ENCODE results near the gene DDX41. TPM values are rescaled to one million over a fixed set of nuclear protein-coding genes. Genes with fewer than 3 reads are reported as not detected.

The DDX41 gene
- total and polyA plus RNA-seq, 2 donors (not counting 3 experiments of a cell fraction or from before 2014, with no cell fraction given), result 103 to 118 TPM

DNA sequence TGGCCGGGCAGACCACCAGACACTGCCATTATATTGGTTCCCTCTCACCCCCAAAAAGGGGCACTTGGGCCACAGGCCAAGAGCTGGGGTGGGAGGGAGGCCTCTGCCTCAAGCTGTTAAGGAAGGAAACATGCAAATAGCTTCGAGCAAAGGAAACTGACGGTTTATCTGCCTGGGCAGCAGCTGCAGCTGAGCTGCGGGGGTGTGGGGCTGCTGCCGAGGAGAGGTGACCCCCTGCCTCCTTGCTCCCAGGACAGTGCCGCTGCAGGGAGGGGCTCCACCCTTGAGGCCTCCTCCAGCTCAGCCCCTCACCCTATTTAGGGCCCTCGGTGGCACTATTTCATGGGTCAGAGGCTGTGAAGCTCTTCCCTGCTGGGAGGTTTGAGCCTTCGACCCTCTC is 7.9 kb downstream of the DDX41 start:
- dilution Hi-C loops (cut with MboI; ENCODE audit: extremely low pct_ligation_motif_present, low sequenced_read_pairs), result no loop called here

DNA sequence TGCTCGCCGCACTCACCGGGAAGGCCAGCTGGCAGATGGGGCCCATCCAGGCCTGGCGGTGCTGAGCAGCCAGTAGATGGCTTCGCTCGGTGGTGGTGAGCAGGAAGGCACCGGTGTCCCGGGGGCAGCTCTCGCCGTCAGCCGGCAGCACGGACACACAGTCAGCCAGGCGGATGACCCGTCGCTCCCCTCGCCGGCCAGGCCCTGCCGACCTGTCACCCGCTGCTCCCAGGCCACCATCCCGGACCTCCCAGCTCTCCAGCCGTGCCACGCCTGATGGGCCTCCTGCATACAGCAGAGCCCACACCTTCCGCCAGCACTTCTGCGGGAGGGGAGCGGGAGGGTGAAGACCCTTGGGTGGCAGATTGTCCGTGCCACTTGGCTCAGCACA is 8.5 kb downstream of the DDX41 start:
- intact Hi-C loops (cut with micrococcal nuclease), result no loop called here
- H3K9ac ChIP-seq (replicated peaks; ENCODE audit: extremely low read depth, insufficient read depth, low read length), result no peak overlapping the region
- CTCF ChIA-PET, result interaction anchor here (0.8 to 3.8 kb wide), 5 partner anchors 8 to 118 kb away, joined by 3 to 22 read pairs (median 6); no protein-coding TSS in a partner anchor

More for the DNA sequence above, 7.9 kb downstream of the DDX41 start:
- H3K9me1 ChIP-seq (replicated peaks; ENCODE audit: control insufficient read depth, extremely low read depth, insufficient read depth, low read length), result no peaks in the 10 kb centered on the region
- no peaks in the 10 kb centered on the region for H3K9me3 ChIP-seq (replicated peaks; ENCODE audit: control insufficient read depth, insufficient read depth, low read length)
- no TSS peak for BruUV-seq (replicated peaks)
- ChIA-PET POLR2A (interaction anchor here (0.7 to 2.5 kb wide), 2 partner anchors 12 to 181 kb away, joined by 3 to 15 read pairs; partner anchors contain the start of gene PDLIM7), CTCF (interaction anchor here (0.8 to 3.8 kb wide), 4 partner anchors 8 to 118 kb away, joined by 3 to 22 read pairs (median 8); no protein-coding TSS in a partner anchor)
- peaks cover 9% of the 10 kb centered on the region for H3K4me1 ChIP-seq (ENCODE audit: control insufficient read depth, extremely low read depth, insufficient read depth, low read length)
- no peaks in the 10 kb centered on the region for H4K20me1 ChIP-seq (replicated peaks; ENCODE audit: control insufficient read depth, extremely low read depth, insufficient read depth, low read length)
- intact Hi-C loops (cut with micrococcal nuclease), result loop anchor here (1.0 kb wide), 1 partner anchor 12 kb away; the partner anchor contains the start of gene PDLIM7
- H3K36me3 ChIP-seq (ENCODE audit: control insufficient read depth in 2 of 2, extremely low read depth in 1 of 2, insufficient read depth in 2 of 2, low read length in 2 of 2), result peaks cover 9 to 28% of the 10 kb centered on the region in 2 experiments
- H3K27me3 ChIP-seq (ENCODE audit: control insufficient read depth in 2 of 2, insufficient read depth in 2 of 2, low read length in 2 of 2), result no peaks in the 10 kb centered on the region
- no peak overlapping the region for H3K4me3 ChIP-seq (replicated peaks in 1 of 3; ENCODE audit: insufficient read depth in 1 of 3, low read depth in 1 of 3, low read length in 3 of 3)
- H3K79me2 ChIP-seq (ENCODE audit: control insufficient read depth, insufficient read depth, low read length), result no peaks in the 10 kb centered on the region
- H3K27ac ChIP-seq (ENCODE audit: insufficient read depth, low read depth, low read length), result no peak overlapping the region
- FAIRE-seq (no peak), DNase-seq (ENCODE audit: low read depth, low spot score) (peak; percentile 43)
- no peak overlapping the region for H3K9ac ChIP-seq (replicated peaks; ENCODE audit: extremely low read depth, insufficient read depth, low read length)
- no peak overlapping the region for H2AFZ ChIP-seq (ENCODE audit: low read depth, low read length)
- no peak overlapping the region for H3K4me2 ChIP-seq (ENCODE audit: insufficient read depth, low read length)
- TF ChIP-seq FOS (IDR thresholded peaks at IDR 0.05; ENCODE audit: borderline replicate concordance, insufficient read depth, low read length) (no peak), POLR2A (IDR thresholded peaks at IDR 0.05; ENCODE audit: low read depth, low read length) (peak; percentile 25)

More for the DNA sequence above, 8.5 kb downstream of the DDX41 start:
- BruUV-seq (replicated peaks), result no TSS peak
- Histone ChIP-seq H3K4me3 (replicated peaks in 1 of 3; ENCODE audit: insufficient read depth in 1 of 3, low read depth in 1 of 3, low read length in 3 of 3) (no peak overlapping the region), H3K9me3 (replicated peaks; ENCODE audit: control insufficient read depth, insufficient read depth, low read length) (no peaks in the 10 kb centered on the region), H3K4me1 (ENCODE audit: control insufficient read depth, extremely low read depth, insufficient read depth, low read length) (peaks cover 9% of the 10 kb centered on the region), H3K27me3 (ENCODE audit: control insufficient read depth in 2 of 2, insufficient read depth in 2 of 2, low read length in 2 of 2) (no peaks in the 10 kb centered on the region), H3K79me2 (ENCODE audit: control insufficient read depth, insufficient read depth, low read length) (no peaks in the 10 kb centered on the region), H3K27ac (ENCODE audit: insufficient read depth, low read depth, low read length) (no peak overlapping the region), H3K4me2 (ENCODE audit: insufficient read depth, low read length) (no peak overlapping the region), H3K9me1 (replicated peaks; ENCODE audit: control insufficient read depth, extremely low read depth, insufficient read depth, low read length) (no peaks in the 10 kb centered on the region), H2AFZ (ENCODE audit: low read depth, low read length) (no peak overlapping the region), H4K20me1 (replicated peaks; ENCODE audit: control insufficient read depth, extremely low read depth, insufficient read depth, low read length) (no peaks in the 10 kb centered on the region), H3K36me3 (ENCODE audit: control insufficient read depth in 2 of 2, extremely low read depth in 1 of 2, insufficient read depth in 2 of 2, low read length in 2 of 2) (peaks cover 9 to 27% of the 10 kb centered on the region in 2 experiments)
- FAIRE-seq, result no peak
- dilution Hi-C loops (cut with MboI; ENCODE audit: extremely low pct_ligation_motif_present, low sequenced_read_pairs), result no loop called here
- DNase-seq (ENCODE audit: low read depth, low spot score), result no peak
- TF ChIP-seq FOS (IDR thresholded peaks at IDR 0.05; ENCODE audit: borderline replicate concordance, insufficient read depth, low read length) (no peak), POLR2AphosphoS5 (IDR thresholded peaks at IDR 0.05; ENCODE audit: insufficient read depth, low read depth, low read length) (no peak), JUN (IDR thresholded peaks at IDR 0.05; ENCODE audit: borderline replicate concordance, insufficient read depth, insufficient read length, low read depth) (no peak), GATA2 (IDR thresholded peaks at IDR 0.05; ENCODE audit: insufficient read depth, insufficient read length, low read depth, low read length) (no peak), MYC (IDR thresholded peaks at IDR 0.05; ENCODE audit: low read depth, low read length) (no peak), MAX (IDR thresholded peaks at IDR 0.05; ENCODE audit: insufficient read depth, insufficient read length) (no peak), CTCF (IDR thresholded peaks at IDR 0.05; ENCODE audit: extremely low read depth in 1 of 2, insufficient read depth in 1 of 2, low read depth in 1 of 2, low read length in 2 of 2) (no peak), EZH2 (IDR thresholded peaks at IDR 0.05; ENCODE audit: borderline replicate concordance, low read depth, low read length, severe bottlenecking) (no peak), POLR2A (IDR thresholded peaks at IDR 0.05; ENCODE audit: low read depth, low read length) (no peak)
- POLR2A ChIA-PET, result interaction anchor here (2.5 kb wide), 1 partner anchor 11 kb away, joined by 15 read pairs; the partner anchor contains the start of gene PDLIM7

Measured in endothelial cell of umbilical vein (primary cell).